ENCODE data around the gene DPEP1. TPM values are rescaled to one million over a fixed set of nuclear protein-coding genes. Genes with fewer than 3 reads are reported as not detected.

Gene DPEP1
- total and polyA plus RNA-seq, 2 donors (not counting 3 experiments of a cell fraction or from before 2014, with no cell fraction given): 0.37 to 0.44 TPM

GRCh38 chr16:89569506-89570341 lies 43.7 kb upstream of the DPEP1 start:
- BruUV-seq (replicated peaks): no TSS peak
- dilution Hi-C loops (cut with MboI; ENCODE audit: extremely low pct_ligation_motif_present, low sequenced_read_pairs): no loop called here
- Histone ChIP-seq H3K79me2 (ENCODE audit: control insufficient read depth, insufficient read depth, low read length) (no peaks in the 10 kb centered on the region), H3K9ac (replicated peaks; ENCODE audit: extremely low read depth, insufficient read depth, low read length) (no peak overlapping the region), H3K4me2 (ENCODE audit: insufficient read depth, low read length) (no peak overlapping the region), H3K36me3 (ENCODE audit: control insufficient read depth in 2 of 2, extremely low read depth in 1 of 2, insufficient read depth in 2 of 2, low read length in 2 of 2) (peaks cover 1 to 3% of the 10 kb centered on the region in 2 experiments), H3K9me1 (replicated peaks; ENCODE audit: control insufficient read depth, extremely low read depth, insufficient read depth, low read length) (no peaks in the 10 kb centered on the region), H3K27me3 (ENCODE audit: control insufficient read depth in 2 of 2, insufficient read depth in 2 of 2, low read length in 2 of 2) (no peaks in the 10 kb centered on the region), H2AFZ (ENCODE audit: low read depth, low read length) (no peak overlapping the region), H4K20me1 (replicated peaks; ENCODE audit: control insufficient read depth, extremely low read depth, insufficient read depth, low read length) (no peaks in the 10 kb centered on the region), H3K4me1 (ENCODE audit: control insufficient read depth, extremely low read depth, insufficient read depth, low read length) (peaks cover 14% of the 10 kb centered on the region), H3K27ac (ENCODE audit: insufficient read depth, low read depth, low read length) (no peak overlapping the region), H3K4me3 (replicated peaks in 1 of 3; ENCODE audit: insufficient read depth in 1 of 3, low read depth in 1 of 3, low read length in 3 of 3) (no peak overlapping the region), H3K9me3 (replicated peaks; ENCODE audit: control insufficient read depth, insufficient read depth, low read length) (no peaks in the 10 kb centered on the region)
- ChIA-PET CTCF (no interaction called here), POLR2A (no interaction called here)
- DNase-seq (ENCODE audit: low read depth, low spot score) (no peak), FAIRE-seq (no peak)
- intact Hi-C loops (cut with micrococcal nuclease): loop anchor here (10.0 kb wide), 1 partner anchor 155 kb away; the partner anchor contains the start of genes VPS9D1 and ZNF276
- TF ChIP-seq MYC (IDR thresholded peaks at IDR 0.05; ENCODE audit: low read depth, low read length): no peak
- TF ChIP-seq EZH2 (IDR thresholded peaks at IDR 0.05; ENCODE audit: borderline replicate concordance, low read depth, low read length, severe bottlenecking): no peak
- TF ChIP-seq JUN (IDR thresholded peaks at IDR 0.05; ENCODE audit: borderline replicate concordance, insufficient read depth, insufficient read length, low read depth): no peak

- Histone ChIP-seq H3K9me1 (replicated peaks; ENCODE audit: control insufficient read depth, extremely low read depth, insufficient read depth, low read length) (no peaks in the 10 kb centered on the region), H3K4me2 (ENCODE audit: insufficient read depth, low read length) (no peak overlapping the region), H3K4me1 (ENCODE audit: control insufficient read depth, extremely low read depth, insufficient read depth, low read length) (peaks cover 14% of the 10 kb centered on the region), H2AFZ (ENCODE audit: low read depth, low read length) (no peak overlapping the region), H3K27me3 (ENCODE audit: control insufficient read depth in 2 of 2, insufficient read depth in 2 of 2, low read length in 2 of 2) (no peaks in the 10 kb centered on the region), H4K20me1 (replicated peaks; ENCODE audit: control insufficient read depth, extremely low read depth, insufficient read depth, low read length) (no peaks in the 10 kb centered on the region), H3K9me3 (replicated peaks; ENCODE audit: control insufficient read depth, insufficient read depth, low read length) (no peaks in the 10 kb centered on the region), H3K4me3 (replicated peaks in 1 of 3; ENCODE audit: insufficient read depth in 1 of 3, low read depth in 1 of 3, low read length in 3 of 3) (no peak overlapping the region), H3K27ac (ENCODE audit: insufficient read depth, low read depth, low read length) (no peak overlapping the region), H3K79me2 (ENCODE audit: control insufficient read depth, insufficient read depth, low read length) (no peaks in the 10 kb centered on the region), H3K9ac (replicated peaks; ENCODE audit: extremely low read depth, insufficient read depth, low read length) (no peak overlapping the region), H3K36me3 (ENCODE audit: control insufficient read depth in 2 of 2, extremely low read depth in 1 of 2, insufficient read depth in 2 of 2, low read length in 2 of 2) (no peaks in the 10 kb centered on the region)
- FAIRE-seq (no peak), DNase-seq (ENCODE audit: low read depth, low spot score) (no peak)
- TF ChIP-seq MYC (IDR thresholded peaks at IDR 0.05; ENCODE audit: low read depth, low read length) (no peak), GATA2 (IDR thresholded peaks at IDR 0.05; ENCODE audit: insufficient read depth, insufficient read length, low read depth, low read length) (no peak), POLR2A (IDR thresholded peaks at IDR 0.05; ENCODE audit: low read depth, low read length) (no peak), MAX (IDR thresholded peaks at IDR 0.05; ENCODE audit: insufficient read depth, insufficient read length) (no peak), JUN (IDR thresholded peaks at IDR 0.05; ENCODE audit: borderline replicate concordance, insufficient read depth, insufficient read length, low read depth) (no peak), FOS (IDR thresholded peaks at IDR 0.05; ENCODE audit: borderline replicate concordance, insufficient read depth, low read length) (no peak), CTCF (IDR thresholded peaks at IDR 0.05; ENCODE audit: extremely low read depth in 1 of 2, insufficient read depth in 1 of 2, low read depth in 1 of 2, low read length in 2 of 2) (no peak), POLR2AphosphoS5 (IDR thresholded peaks at IDR 0.05; ENCODE audit: insufficient read depth, low read depth, low read length) (no peak), EZH2 (IDR thresholded peaks at IDR 0.05; ENCODE audit: borderline replicate concordance, low read depth, low read length, severe bottlenecking) (no peak)
- dilution Hi-C loops (cut with MboI; ENCODE audit: extremely low pct_ligation_motif_present, low sequenced_read_pairs) (no loop called here), intact Hi-C loops (cut with micrococcal nuclease) (loop anchor here (10.0 kb wide), 1 partner anchor 154 kb away; the partner anchor contains the start of genes VPS9D1 and ZNF276)
- ChIA-PET POLR2A (no interaction called here), CTCF (no interaction called here)
- BruUV-seq (replicated peaks): no TSS peak
Observed at GRCh38 chr16:89570342-89570923, 43.0 kb upstream of the DPEP1 start.

All from endothelial cell of umbilical vein (primary cell).